SU-DHL-6 (cell line): Measurements from ENCODE around the gene JSRP1.

ENCODE experiments used
- H2AFZ ChIP-seq: fragments of 200-600 bp; sonication (generic); 2 replicates; pipeline ENCODE4 v1.6.1; 2014; ENCODE audit warnings: low read depth, mild to moderate bottlenecking, moderate library complexity, mixed read lengths, antibody characterized with exemption, low read length; ENCODE audit not compliant: severe bottlenecking
- H3F3A ChIP-seq: fragments of 200-600 bp; shearing (Covaris generic); 2 replicates; pipeline ENCODE4 v1.6.0; 2016; ENCODE audit warnings: antibody characterized with exemption, mild to moderate bottlenecking; ENCODE audit not compliant: insufficient read depth
- H3K27ac ChIP-seq: fragments of 200-600 bp; sonication (generic); 2 replicates; pipeline ENCODE4 v1.5.1; 2016; ENCODE audit warnings: low read depth, mild to moderate bottlenecking, low read length, moderate library complexity, mixed read lengths
- H3K27me3 ChIP-seq: fragments of 200-600 bp; sonication (generic), shearing (Covaris generic); 2 replicates; pipeline ENCODE4 v1.6.0; 2014; ENCODE audit warnings: mild to moderate bottlenecking, low read length
- H3K36me3 ChIP-seq: fragments of 200-600 bp; sonication (generic); 2 replicates; pipeline ENCODE4 v1.6.1; 2014; ENCODE audit warnings: mild to moderate bottlenecking, low read length, mixed read lengths
- H3K4me2 ChIP-seq: fragments of 300-600, 200-600 bp; shearing (Covaris generic), sonication (generic); 2 replicates; pipeline ENCODE4 v1.6.0; 2014; ENCODE audit warnings: low read length, low read depth, mild to moderate bottlenecking; ENCODE audit not compliant: poor library complexity, severe bottlenecking
- H3K4me3 ChIP-seq: fragments of 200-600 bp; sonication (generic); 2 replicates; pipeline ENCODE4 v1.5.1; 2014; ENCODE audit warnings: antibody characterized with exemption, low read length, mild to moderate bottlenecking, mixed read lengths; ENCODE audit not compliant: insufficient read depth, poor library complexity, severe bottlenecking
- H3K79me2 ChIP-seq: fragments of 200-600 bp; sonication (generic); 2 replicates; pipeline ENCODE4 v1.6.1; 2014; ENCODE audit warnings: mild to moderate bottlenecking, low read length, moderate library complexity; ENCODE audit not compliant: insufficient read depth
- H3K9ac ChIP-seq: fragments of 200-600 bp; sonication (generic); 2 replicates; pipeline ENCODE4 v1.7.0; 2014; ENCODE audit warnings: mild to moderate bottlenecking, low read length
- H3K9me2 ChIP-seq: fragments of 200-600 bp; sonication (generic); replicated peaks from 2 replicates; pipeline ENCODE4 v1.6.1; 2014; ENCODE audit warnings: low read length; ENCODE audit not compliant: insufficient read depth
- H3K9me3 ChIP-seq: fragments of 200-600 bp; sonication (generic); 2 replicates; pipeline ENCODE4 v1.6.1; 2014; ENCODE audit warnings: low read length, mixed read lengths; ENCODE audit not compliant: insufficient read depth
- H4K20me1 ChIP-seq: fragments of 200-600 bp; sonication (generic); 2 replicates; pipeline ENCODE4 v1.6.1; 2014; ENCODE audit warnings: low read depth, mild to moderate bottlenecking, antibody characterized with exemption, low read length, moderate library complexity, mixed read lengths
- EZH2phosphoT487 ChIP-seq: fragments of 200-600 bp; sonication (generic), shearing (Covaris generic); conservative IDR thresholded peaks from 2 replicates; pipeline ENCODE4 v1.6.1; 2018; ENCODE audit warnings: mild to moderate bottlenecking, antibody characterized with exemption, low read length, moderate library complexity, mixed read lengths
- TF ChIP-seq, protein P1 (sequence below): fragments of 200-600 bp; sonication (generic); IDR thresholded peaks from one replicate; pipeline ENCODE4 v1.5.1; 2017; ENCODE audit warnings: antibody characterized with exemption, mild to moderate bottlenecking, low read length, moderate library complexity; ENCODE audit not compliant: insufficient read depth, poor library complexity, severe bottlenecking

Gene JSRP1

DNA sequence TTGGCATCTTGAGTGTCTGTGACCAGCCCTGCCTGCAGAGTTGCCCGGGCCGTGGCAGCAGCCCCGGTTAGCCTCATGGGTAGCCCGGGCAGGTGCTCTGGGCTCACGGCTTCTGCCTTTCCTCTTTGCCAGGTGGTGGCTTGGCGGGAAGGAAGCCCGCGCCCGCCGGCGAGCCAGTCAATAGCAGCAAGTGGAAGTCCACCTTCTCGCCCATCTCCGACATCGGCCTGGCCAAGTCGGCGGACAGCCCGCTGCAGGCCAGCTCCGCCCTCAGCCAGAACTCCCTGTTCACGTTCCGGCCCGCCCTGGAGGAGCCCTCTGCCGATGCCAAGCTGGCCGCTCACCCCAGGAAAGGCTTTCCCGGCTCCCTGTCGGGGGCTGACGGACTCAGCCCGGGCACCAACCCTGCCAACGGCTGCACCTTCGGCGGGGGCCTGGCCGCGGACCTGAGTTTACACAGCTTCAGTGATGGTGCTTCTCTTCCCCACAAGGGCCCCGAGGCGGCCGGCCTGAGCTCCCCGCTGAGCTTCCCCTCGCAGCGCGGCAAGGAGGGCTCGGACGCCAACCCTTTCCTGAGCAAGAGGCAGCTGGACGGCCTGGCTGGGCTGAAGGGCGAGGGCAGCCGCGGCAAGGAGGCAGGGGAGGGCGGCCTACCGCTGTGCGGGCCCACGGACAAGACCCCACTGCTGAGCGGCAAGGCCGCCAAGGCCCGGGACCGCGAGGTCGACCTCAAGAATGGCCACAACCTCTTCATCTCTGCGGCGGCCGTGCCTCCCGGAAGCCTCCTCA, 30.0 kb downstream of the JSRP1 start:
- Histone ChIP-seq H3K4me2 (no peak overlapping the region), H3K79me2 (peaks cover 11% of the 10 kb centered on the region), H3K9me2 (no peaks in the 10 kb centered on the region), H3F3A (peaks cover 27% of the 10 kb centered on the region), H3K9me3 (no peaks in the 10 kb centered on the region), H4K20me1 (no peaks in the 10 kb centered on the region), H3K4me3 (no peak overlapping the region), H3K27me3 (no peaks in the 10 kb centered on the region), H2AFZ (no peak overlapping the region), H3K9ac (no peak overlapping the region), H3K36me3 (no peaks in the 10 kb centered on the region), H3K27ac (no peak overlapping the region)
- TF ChIP-seq, protein P1, sequence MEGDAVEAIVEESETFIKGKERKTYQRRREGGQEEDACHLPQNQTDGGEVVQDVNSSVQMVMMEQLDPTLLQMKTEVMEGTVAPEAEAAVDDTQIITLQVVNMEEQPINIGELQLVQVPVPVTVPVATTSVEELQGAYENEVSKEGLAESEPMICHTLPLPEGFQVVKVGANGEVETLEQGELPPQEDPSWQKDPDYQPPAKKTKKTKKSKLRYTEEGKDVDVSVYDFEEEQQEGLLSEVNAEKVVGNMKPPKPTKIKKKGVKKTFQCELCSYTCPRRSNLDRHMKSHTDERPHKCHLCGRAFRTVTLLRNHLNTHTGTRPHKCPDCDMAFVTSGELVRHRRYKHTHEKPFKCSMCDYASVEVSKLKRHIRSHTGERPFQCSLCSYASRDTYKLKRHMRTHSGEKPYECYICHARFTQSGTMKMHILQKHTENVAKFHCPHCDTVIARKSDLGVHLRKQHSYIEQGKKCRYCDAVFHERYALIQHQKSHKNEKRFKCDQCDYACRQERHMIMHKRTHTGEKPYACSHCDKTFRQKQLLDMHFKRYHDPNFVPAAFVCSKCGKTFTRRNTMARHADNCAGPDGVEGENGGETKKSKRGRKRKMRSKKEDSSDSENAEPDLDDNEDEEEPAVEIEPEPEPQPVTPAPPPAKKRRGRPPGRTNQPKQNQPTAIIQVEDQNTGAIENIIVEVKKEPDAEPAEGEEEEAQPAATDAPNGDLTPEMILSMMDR, result no peak
- no peak for TF ChIP-seq EZH2phosphoT487

GRCh38 chr19:2225415-2226050, 30.7 kb downstream of the JSRP1 start:
- Histone ChIP-seq H3K9me3 (no peaks in the 10 kb centered on the region), H3K27ac (no peak overlapping the region), H3K9me2 (no peaks in the 10 kb centered on the region), H3K27me3 (no peaks in the 10 kb centered on the region), H2AFZ (no peak overlapping the region), H3K36me3 (no peaks in the 10 kb centered on the region), H3K79me2 (peaks cover 11% of the 10 kb centered on the region), H3K9ac (no peak overlapping the region), H3K4me3 (no peak overlapping the region), H3F3A (peaks cover 27% of the 10 kb centered on the region), H3K4me2 (no peak overlapping the region), H4K20me1 (no peaks in the 10 kb centered on the region)
- TF ChIP-seq, protein P1, result no peak
- no peak for TF ChIP-seq EZH2phosphoT487

GRCh38 chr19:2224754-2225349, 31.4 kb downstream of the JSRP1 start:
- peaks cover 26% of the 10 kb centered on the region for H3F3A ChIP-seq
- peaks cover 11% of the 10 kb centered on the region for H3K79me2 ChIP-seq
- H3K4me2 ChIP-seq, result no peak overlapping the region
- H4K20me1 ChIP-seq, result no peaks in the 10 kb centered on the region
- no peak overlapping the region for H3K4me3 ChIP-seq
- H2AFZ ChIP-seq, result no peak overlapping the region
- no peaks in the 10 kb centered on the region for H3K9me3 ChIP-seq
- H3K27ac ChIP-seq, result no peak overlapping the region
- H3K9me2 ChIP-seq, result no peaks in the 10 kb centered on the region
- TF ChIP-seq, protein P1, result no peak
- TF ChIP-seq EZH2phosphoT487, result no peak
- no peak overlapping the region for H3K9ac ChIP-seq
- no peaks in the 10 kb centered on the region for H3K27me3 ChIP-seq
- H3K36me3 ChIP-seq, result no peaks in the 10 kb centered on the region
